Measurements from ENCODE around the gene KBTBD12.

GRCh38 chr3:127998596-127998995, 83.6 kb downstream of the KBTBD12 start:
- TF ChIP-seq EZH2 (IDR thresholded peaks at IDR 0.05) (no peak), FOXP2 (optimal IDR thresholded peaks at IDR 0.05; ENCODE audit: control extremely low read depth, extremely low read length, insufficient read depth) (no peak), POLR2AphosphoS5 (IDR thresholded peaks at IDR 0.05; ENCODE audit: borderline replicate concordance, low read depth, low read length) (no peak)
